ENCODE measurements around the gene THAP2. TPM values are rescaled to one million over a fixed set of nuclear protein-coding genes. Genes with fewer than 3 reads are reported as not detected.
A peak's percentile ranks its signal among the peaks of the same experiment; 100 is the strongest.

THAP2 gene
- total and polyA plus RNA-seq, 5 donors from 2014 or later: 6.7 to 25.0 (median 8.6) TPM

- Histone ChIP-seq H3K27ac (ENCODE audit: insufficient read depth, low read length, poor library complexity, severe bottlenecking) (no peak overlapping the region), H3K9me3 (ENCODE audit: control insufficient read depth in 2 of 2, low read length in 2 of 2) (no peaks in the 10 kb centered on the region), H3K4me1 (ENCODE audit: control insufficient read depth, insufficient read depth, low read length, poor library complexity, severe bottlenecking) (no peaks in the 10 kb centered on the region), H3K4me3 (ENCODE audit: low read depth, low read length) (no peak overlapping the region), H3K27me3 (ENCODE audit: control insufficient read depth, insufficient read depth, low read length) (peaks cover 5% of the 10 kb centered on the region), H3K36me3 (ENCODE audit: control insufficient read depth, insufficient read depth, low read length) (no peaks in the 10 kb centered on the region)
- H3K27me3 Mint-ChIP-seq: peaks cover 6% of the 10 kb centered on the region
- H3K4me3 Mint-ChIP-seq: no peak overlapping the region
- ATAC-seq (ENCODE audit: low read depth in 2 of 2): no peak
- DNase-seq: no peak
- H3K27ac Mint-ChIP-seq: no peak overlapping the region
- no peaks in the 10 kb centered on the region for H3K36me3 Mint-ChIP-seq
- H3K4me1 Mint-ChIP-seq: no peaks in the 10 kb centered on the region
- H3K9me3 Mint-ChIP-seq: no peaks in the 10 kb centered on the region
Observed at GRCh38 chr12:71725011-71725410, 60.9 kb downstream of the THAP2 start.

- Histone ChIP-seq H3K9me3 (ENCODE audit: control insufficient read depth in 2 of 2, low read length in 2 of 2) (no peaks in the 10 kb centered on the region), H3K27ac (ENCODE audit: insufficient read depth, low read length, poor library complexity, severe bottlenecking) (no peak overlapping the region), H3K4me1 (ENCODE audit: control insufficient read depth, insufficient read depth, low read length, poor library complexity, severe bottlenecking) (no peaks in the 10 kb centered on the region), H3K4me3 (ENCODE audit: low read depth, low read length) (no peak overlapping the region), H3K27me3 (ENCODE audit: control insufficient read depth, insufficient read depth, low read length) (peaks cover 5% of the 10 kb centered on the region), H3K36me3 (ENCODE audit: control insufficient read depth, insufficient read depth, low read length) (no peaks in the 10 kb centered on the region)
- Mint-ChIP-seq H3K4me3 (no peak overlapping the region), H3K4me1 (no peaks in the 10 kb centered on the region), H3K9me3 (no peaks in the 10 kb centered on the region), H3K36me3 (no peaks in the 10 kb centered on the region), H3K27me3 (peaks cover 6% of the 10 kb centered on the region), H3K27ac (peak overlapping the region in 1 of 3 donors; percentile 49)
- DNase-seq (no peak), ATAC-seq (ENCODE audit: low read depth in 2 of 2) (no peak)
Observed at GRCh38 chr12:71726548-71726947, 62.4 kb downstream of the THAP2 start.

- H3K27ac ChIP-seq (ENCODE audit: insufficient read depth, low read length, poor library complexity, severe bottlenecking): no peak overlapping the region
- no peaks in the 10 kb centered on the region for H3K4me1 ChIP-seq (ENCODE audit: control insufficient read depth, insufficient read depth, low read length, poor library complexity, severe bottlenecking)
- peaks cover 5% of the 10 kb centered on the region for H3K27me3 ChIP-seq (ENCODE audit: control insufficient read depth, insufficient read depth, low read length)
- ATAC-seq (ENCODE audit: low read depth in 2 of 2) (no peak), DNase-seq (no peak)
- no peak overlapping the region for H3K4me3 ChIP-seq (ENCODE audit: low read depth, low read length)
- Mint-ChIP-seq H3K27ac (no peak overlapping the region), H3K4me1 (no peaks in the 10 kb centered on the region), H3K9me3 (no peaks in the 10 kb centered on the region), H3K36me3 (no peaks in the 10 kb centered on the region), H3K27me3 (peaks cover 6% of the 10 kb centered on the region), H3K4me3 (no peak overlapping the region)
- H3K9me3 ChIP-seq (ENCODE audit: control insufficient read depth in 2 of 2, low read length in 2 of 2): no peaks in the 10 kb centered on the region
- no peaks in the 10 kb centered on the region for H3K36me3 ChIP-seq (ENCODE audit: control insufficient read depth, insufficient read depth, low read length)
Observed at GRCh38 chr12:71727958-71728357, 63.9 kb downstream of the THAP2 start.

Other genes starting within 250 kb of the THAP2 start
- gene LGR5, start 224.5 kb upstream of the THAP2 start, total RNA-seq: not detected
- gene LGR5, start 224.5 kb upstream of the THAP2 start, polyA plus RNA-seq: not detected
- gene ZFC3H1, start 453 bp upstream of the THAP2 start, total RNA-seq: 155 TPM
- 10 to 100 TPM; 20.0 to 33.5 (median 25.5) TPM for gene ZFC3H1, start 453 bp upstream of the THAP2 start, polyA plus RNA-seq
- 10.8 TPM for gene TMEM19, start 21.8 kb downstream of the THAP2 start, total RNA-seq
- 10 to 100 TPM; 23.7 to 33.3 (median 26.6) TPM for gene TMEM19, start 21.8 kb downstream of the THAP2 start, polyA plus RNA-seq
- gene RAB21, start 90.6 kb downstream of the THAP2 start, total RNA-seq: 76.2 TPM
- 10 to 100 TPM; 29.9 to 43.5 (median 35.8) TPM for gene RAB21, start 90.6 kb downstream of the THAP2 start, polyA plus RNA-seq
- 96.2 TPM for gene TBC1D15, start 175.5 kb downstream of the THAP2 start, total RNA-seq
- 10 to 100 TPM; 49.6 to 74.4 (median 61.6) TPM for gene TBC1D15, start 175.5 kb downstream of the THAP2 start, polyA plus RNA-seq